ENCODE data around the gene C2orf76. TPM values are rescaled to one million over a fixed set of nuclear protein-coding genes. Genes with fewer than 3 reads are reported as not detected.

Gene C2orf76
- polyA plus RNA-seq, 2 of the 4 experiments (the other 2 are of a cell fraction) = 16.6 to 34.3 TPM

- TF ChIP-seq NFE2L2 (conservative IDR thresholded peaks at IDR 0.05; ENCODE audit: low read length) = no peak
- TF ChIP-seq CHD2 (IDR thresholded peaks at IDR 0.05; ENCODE audit: low read length, partially characterized antibody) = no peak
- no peak for TF ChIP-seq RAD21 (conservative IDR thresholded peaks at IDR 0.05 in 1 of 2, IDR thresholded peaks at IDR 0.05 in 1 of 2)
- TF ChIP-seq TFCP2L1 (CRISPR knock-in tag; IDR thresholded peaks at IDR 0.05) = no peak
- no peak for TF ChIP-seq FOSB (CRISPR knock-in tag; IDR thresholded peaks at IDR 0.05)
- TF ChIP-seq FOSL2 (IDR thresholded peaks at IDR 0.05) = no peak
- no peak for TF ChIP-seq FOSL2 (CRISPR knock-in tag; IDR thresholded peaks at IDR 0.05)
- no peak for TF ChIP-seq NR3C1 (IDR thresholded peaks at IDR 0.05)
- TF ChIP-seq HMGXB4 (CRISPR knock-in tag; IDR thresholded peaks at IDR 0.05; ENCODE audit: borderline replicate concordance) = no peak
- no peak for TF ChIP-seq EHMT2 (IDR thresholded peaks at IDR 0.05; ENCODE audit: low read depth)
- TF ChIP-seq HOXB5 (CRISPR knock-in tag; IDR thresholded peaks at IDR 0.05) = no peak
- TF ChIP-seq KDM1A (IDR thresholded peaks at IDR 0.05; ENCODE audit: low read depth) = no peak
- CTCF ChIA-PET = interaction anchor here (0.8 to 1.2 kb wide), 2 partner anchors 61 to 1318 kb away, joined by 3 read pairs; no protein-coding TSS in a partner anchor
- Histone ChIP-seq H3K4me2 (no peak overlapping the region), H3K4me1 (no peaks in the 10 kb centered on the region), H3K27ac (no peak overlapping the region), H3K9me3 (no peaks in the 10 kb centered on the region), H3K4me3 (no peak overlapping the region)
- no peak for FAIRE-seq
- no peak for DNase-seq (ENCODE audit: low read depth in 1 of 2, low spot score in 1 of 2)
- WGBS (ENCODE audit: missing lambda C conversion rate) = 73% methylated on average over 4 of the region's 4 CpGs
- ATAC-seq = peak; percentile 38 to 50; a peak in 1 of 6 replicates
- POLR2A ChIA-PET = no interaction called here
These were observed 16.2 kb downstream of the C2orf76 start for GRCh38 chr2:119350311-119350998.

- POLR2A ChIA-PET = no interaction called here
- CTCF ChIA-PET = interaction anchor here (0.9 kb wide), 1 partner anchor 9 kb away, joined by 3 read pairs; no protein-coding TSS in a partner anchor
- TF ChIP-seq GATA3 (IDR thresholded peaks at IDR 0.05; ENCODE audit: borderline replicate concordance) (no peak), RNF2 (IDR thresholded peaks at IDR 0.05; ENCODE audit: borderline replicate concordance, low read depth) (no peak), MAZ (IDR thresholded peaks at IDR 0.05; ENCODE audit: borderline replicate concordance, low read depth, low read length) (no peak), BCL3 (IDR thresholded peaks at IDR 0.05) (no peak), SREBF2 (IDR thresholded peaks at IDR 0.05) (no peak), TFCP2L1 (CRISPR knock-in tag; IDR thresholded peaks at IDR 0.05) (no peak)
- no peak for ATAC-seq
- no peak for FAIRE-seq
- H3K9me3 ChIP-seq = no peaks in the 10 kb centered on the region
- H3K4me3 ChIP-seq = no peak overlapping the region
- H3K27ac ChIP-seq = no peak overlapping the region
- H3K4me2 ChIP-seq = no peak overlapping the region
- no peak for DNase-seq (ENCODE audit: low read depth in 1 of 2, low spot score in 1 of 2)
- 81% methylated on average over 6 of the region's 6 CpGs for WGBS (ENCODE audit: missing lambda C conversion rate)
- H3K4me1 ChIP-seq = no peaks in the 10 kb centered on the region
These were observed 17.3 kb downstream of the C2orf76 start for GRCh38 chr2:119349289-119349688.

GRCh38 chr2:119341684-119342083 lies 24.9 kb downstream of the C2orf76 start:
- no peak overlapping the region for H3K4me2 ChIP-seq
- CTCF ChIA-PET = no interaction called here
- no peak for FAIRE-seq
- H3K4me3 ChIP-seq = no peak overlapping the region
- no peak for DNase-seq (ENCODE audit: low read depth in 1 of 2, low spot score in 1 of 2)
- H3K4me1 ChIP-seq = no peaks in the 10 kb centered on the region
- no peaks in the 10 kb centered on the region for H3K9me3 ChIP-seq
- WGBS (ENCODE audit: missing lambda C conversion rate) = 80% methylated on average over 2 of the region's 2 CpGs
- H3K27ac ChIP-seq = no peak overlapping the region
- no peak for ATAC-seq
- POLR2A ChIA-PET = no interaction called here
- TF ChIP-seq EHMT2 (IDR thresholded peaks at IDR 0.05; ENCODE audit: low read depth) = no peak
- TF ChIP-seq CHD2 (IDR thresholded peaks at IDR 0.05; ENCODE audit: low read length, partially characterized antibody) = no peak
- no peak for TF ChIP-seq HOXA7 (CRISPR knock-in tag; IDR thresholded peaks at IDR 0.05)
- TF ChIP-seq BHLHE40 (IDR thresholded peaks at IDR 0.05; ENCODE audit: low read depth, low read length) = no peak
- TF ChIP-seq SREBF2 (IDR thresholded peaks at IDR 0.05) = no peak
- TF ChIP-seq PHF8 (IDR thresholded peaks at IDR 0.05; ENCODE audit: borderline replicate concordance, low read depth) = no peak
- TF ChIP-seq MAX (IDR thresholded peaks at IDR 0.05) = no peak
- no peak for TF ChIP-seq MAFK (IDR thresholded peaks at IDR 0.05; ENCODE audit: partially characterized antibody)
- TF ChIP-seq ATOH8 (CRISPR knock-in tag; IDR thresholded peaks at IDR 0.05; ENCODE audit: low read depth) = no peak

Measured in A549 (cell line).